Activated naive CD8-positive, alpha-beta T cell treated with anti-CD3 and anti-CD28 coated beads, Interleukin-2, amount 10 ng/mL, durations not matched to agents 7 days and 5 days (primary cell): ENCODE results near the gene ADH4. TPM values are rescaled to one million over a fixed set of nuclear protein-coding genes. Genes with fewer than 3 reads are reported as not detected.

Experiments used
- ATAC-seq: fragments of 150-1000 bp; cut with Tn5 transposase; one replicate; pipeline ENCODE4 v1.10.0; 2021; ENCODE audit warnings: low read depth, moderate library complexity
- POLR2A ChIA-PET: fragments of 350-600 bp; sonication (Branson Sonifier 250); formaldehyde crosslinking; loops from one replicate; lab custom pipeline; 2021; ENCODE audit warnings: antibody characterized with exemption; lab: Charles Lee
- DNase-seq: peaks from one replicate; pipeline ENCODE4 v3.0.0; 2021
- H3K27ac Mint-ChIP-seq: one replicate; pipeline ENCODE4 v1.8.0; 2022; ENCODE audit warnings: mild to moderate bottlenecking, mixed read lengths
- H3K27me3 Mint-ChIP-seq: one replicate; pipeline ENCODE4 v1.8.0; 2022; ENCODE audit warnings: mild to moderate bottlenecking, moderate library complexity, mixed read lengths
- H3K36me3 Mint-ChIP-seq: one replicate; pipeline ENCODE4 v1.8.0; 2021; ENCODE audit warnings: mild to moderate bottlenecking, mixed read lengths
- H3K4me1 Mint-ChIP-seq: one replicate; pipeline ENCODE4 v1.8.0; 2021; ENCODE audit warnings: mixed read lengths
- H3K4me3 Mint-ChIP-seq: one replicate; pipeline ENCODE4 v1.8.0; 2022; ENCODE audit warnings: mild to moderate bottlenecking, moderate library complexity, mixed read lengths
- H3K9me3 Mint-ChIP-seq: one replicate; pipeline ENCODE4 v1.8.0; 2021; ENCODE audit warnings: mixed read lengths
- total RNA-seq, 2 experiments: library from RNA; stranded (reverse); gene quantifications; one replicate each; pipeline ENCODE4 v1.2.3, GENCODE V29; 2021

Gene ADH4
- total RNA-seq, 2 experiments from 2014 or later, result not detected

GRCh38 chr4:99154658-99155342, 10.7 kb upstream of the ADH4 start:
- ATAC-seq (no peak), DNase-seq (no peak)
- H3K27ac Mint-ChIP-seq, result no peak overlapping the region
- H3K36me3 Mint-ChIP-seq, result no peaks in the 10 kb centered on the region
- peaks cover 7% of the 10 kb centered on the region for H3K9me3 Mint-ChIP-seq
- H3K4me3 Mint-ChIP-seq, result no peak overlapping the region
- peaks cover under 1% of the 10 kb centered on the region for H3K4me1 Mint-ChIP-seq
- H3K27me3 Mint-ChIP-seq, result peaks cover 6% of the 10 kb centered on the region
- POLR2A ChIA-PET, result no interaction called here

GRCh38 chr4:99151995-99152394, 7.9 kb upstream of the ADH4 start:
- ATAC-seq (no peak), DNase-seq (no peak)
- Mint-ChIP-seq H3K4me1 (peaks cover 3% of the 10 kb centered on the region), H3K36me3 (no peaks in the 10 kb centered on the region), H3K9me3 (peaks cover 7% of the 10 kb centered on the region), H3K27ac (no peak overlapping the region), H3K27me3 (peaks cover 6% of the 10 kb centered on the region), H3K4me3 (no peak overlapping the region)
- POLR2A ChIA-PET, result no interaction called here

GRCh38 chr4:99151452-99151851, 7.4 kb upstream of the ADH4 start:
- Mint-ChIP-seq H3K27ac (no peak overlapping the region), H3K27me3 (peaks cover 6% of the 10 kb centered on the region), H3K4me1 (peaks cover 3% of the 10 kb centered on the region), H3K4me3 (no peak overlapping the region), H3K9me3 (peaks cover 7% of the 10 kb centered on the region), H3K36me3 (no peaks in the 10 kb centered on the region)
- no peak for DNase-seq
- POLR2A ChIA-PET, result no interaction called here
- ATAC-seq, result no peak

- Mint-ChIP-seq H3K4me3 (no peak overlapping the region), H3K27me3 (peaks cover 6% of the 10 kb centered on the region), H3K9me3 (peaks cover 5% of the 10 kb centered on the region), H3K36me3 (no peaks in the 10 kb centered on the region), H3K27ac (no peak overlapping the region), H3K4me1 (peaks cover 3% of the 10 kb centered on the region)
- no peak for DNase-seq
- no peak for ATAC-seq
- POLR2A ChIA-PET, result no interaction called here
These were observed 5.4 kb upstream of the ADH4 start for GRCh38 chr4:99149426-99150019.

- Mint-ChIP-seq H3K27ac (no peak overlapping the region), H3K4me1 (peaks cover 3% of the 10 kb centered on the region), H3K4me3 (no peak overlapping the region), H3K36me3 (no peaks in the 10 kb centered on the region), H3K9me3 (peaks cover 4% of the 10 kb centered on the region), H3K27me3 (peaks cover 6% of the 10 kb centered on the region)
- ATAC-seq (no peak), DNase-seq (no peak)
- POLR2A ChIA-PET, result no interaction called here
These were observed 4.5 kb upstream of the ADH4 start for GRCh38 chr4:99148550-99148949.

GRCh38 chr4:99144587-99144986, 490 bp upstream of the ADH4 start:
- no peak for DNase-seq
- POLR2A ChIA-PET, result no interaction called here

GRCh38 chr4:99136329-99136728, 7.8 kb downstream of the ADH4 start:
- POLR2A ChIA-PET, result no interaction called here
- H3K4me1 Mint-ChIP-seq, result no peaks in the 10 kb centered on the region

More at GRCh38 chr4:99144587-99144986, 490 bp upstream of the ADH4 start:
- H3K9me3 Mint-ChIP-seq, result no peaks in the 10 kb centered on the region
- no peak for ATAC-seq
- H3K4me3 Mint-ChIP-seq, result no peak overlapping the region
- H3K4me1 Mint-ChIP-seq, result peaks cover under 1% of the 10 kb centered on the region
- no peak overlapping the region for H3K27ac Mint-ChIP-seq
- no peaks in the 10 kb centered on the region for H3K36me3 Mint-ChIP-seq
- H3K27me3 Mint-ChIP-seq, result no peaks in the 10 kb centered on the region

GRCh38 chr4:99135541-99136162, 8.4 kb downstream of the ADH4 start:
- H3K9me3 Mint-ChIP-seq, result no peaks in the 10 kb centered on the region
- no peaks in the 10 kb centered on the region for H3K36me3 Mint-ChIP-seq
- H3K27me3 Mint-ChIP-seq, result peaks cover 8% of the 10 kb centered on the region
- ATAC-seq (no peak), DNase-seq (no peak)
- H3K27ac Mint-ChIP-seq, result no peak overlapping the region
- H3K4me1 Mint-ChIP-seq, result no peaks in the 10 kb centered on the region
- H3K4me3 Mint-ChIP-seq, result no peak overlapping the region
- POLR2A ChIA-PET, result interaction anchor here (0.6 kb wide), 1 partner anchor 47 kb away, joined by 3 read pairs; no protein-coding TSS in a partner anchor

More at GRCh38 chr4:99136329-99136728, 7.8 kb downstream of the ADH4 start:
- no peak for ATAC-seq
- H3K9me3 Mint-ChIP-seq, result no peaks in the 10 kb centered on the region
- H3K4me3 Mint-ChIP-seq, result no peak overlapping the region
- H3K36me3 Mint-ChIP-seq, result no peaks in the 10 kb centered on the region
- DNase-seq, result no peak
- no peak overlapping the region for H3K27ac Mint-ChIP-seq
- peaks cover 8% of the 10 kb centered on the region for H3K27me3 Mint-ChIP-seq

GRCh38 chr4:99134586-99134985, 9.5 kb downstream of the ADH4 start:
- Mint-ChIP-seq H3K9me3 (no peaks in the 10 kb centered on the region), H3K27me3 (peaks cover 8% of the 10 kb centered on the region), H3K4me3 (no peak overlapping the region), H3K36me3 (no peaks in the 10 kb centered on the region), H3K27ac (no peak overlapping the region), H3K4me1 (no peaks in the 10 kb centered on the region)
- ATAC-seq, result no peak
- POLR2A ChIA-PET, result no interaction called here
- no peak for DNase-seq

GRCh38 chr4:99131378-99131777, 12.7 kb downstream of the ADH4 start:
- H3K27ac Mint-ChIP-seq, result no peak overlapping the region
- no peak overlapping the region for H3K4me3 Mint-ChIP-seq
- H3K27me3 Mint-ChIP-seq, result peaks cover 4% of the 10 kb centered on the region
- no peaks in the 10 kb centered on the region for H3K4me1 Mint-ChIP-seq
- no peaks in the 10 kb centered on the region for H3K36me3 Mint-ChIP-seq
- POLR2A ChIA-PET, result no interaction called here
- ATAC-seq (no peak), DNase-seq (no peak)
- no peaks in the 10 kb centered on the region for H3K9me3 Mint-ChIP-seq

GRCh38 chr4:99126376-99126775, 17.7 kb downstream of the ADH4 start:
- POLR2A ChIA-PET, result no interaction called here
- Mint-ChIP-seq H3K4me3 (no peak overlapping the region), H3K4me1 (no peaks in the 10 kb centered on the region), H3K36me3 (no peaks in the 10 kb centered on the region), H3K27me3 (no peaks in the 10 kb centered on the region), H3K27ac (no peak overlapping the region), H3K9me3 (no peaks in the 10 kb centered on the region)
- ATAC-seq (no peak), DNase-seq (no peak)

GRCh38 chr4:99121008-99121407, 23.1 kb downstream of the ADH4 start:
- DNase-seq (no peak), ATAC-seq (no peak)
- H3K4me1 Mint-ChIP-seq, result no peaks in the 10 kb centered on the region
- H3K27ac Mint-ChIP-seq, result no peak overlapping the region
- POLR2A ChIA-PET, result no interaction called here
- no peaks in the 10 kb centered on the region for H3K27me3 Mint-ChIP-seq
- no peaks in the 10 kb centered on the region for H3K9me3 Mint-ChIP-seq
- H3K4me3 Mint-ChIP-seq, result no peak overlapping the region
- H3K36me3 Mint-ChIP-seq, result no peaks in the 10 kb centered on the region

- Mint-ChIP-seq H3K9me3 (no peaks in the 10 kb centered on the region), H3K27me3 (no peaks in the 10 kb centered on the region), H3K4me3 (no peak overlapping the region), H3K36me3 (no peaks in the 10 kb centered on the region), H3K4me1 (no peaks in the 10 kb centered on the region), H3K27ac (no peak overlapping the region)
- DNase-seq (no peak), ATAC-seq (no peak)
- POLR2A ChIA-PET, result no interaction called here
These were observed 23.6 kb downstream of the ADH4 start for GRCh38 chr4:99120501-99120900.
